Measurements from ENCODE around the gene TIMP1. TPM values are rescaled to one million over a fixed set of nuclear protein-coding genes. Genes with fewer than 3 reads are reported as not detected.

The TIMP1 gene
- total and polyA plus RNA-seq, 12 donors, result 176 to 3,693 (median 704) TPM

- Histone ChIP-seq H3K9me3 (replicated peaks in 1 of 3) (no peaks in the 10 kb centered on the region), H3K27me3 (no peaks in the 10 kb centered on the region), H3K4me1 (replicated peaks in 1 of 2) (no peaks in the 10 kb centered on the region), H3K36me3 (replicated peaks in 1 of 2) (peaks cover 0 to 12% of the 10 kb centered on the region in 2 donors), H3K4me3 (no peak overlapping the region), H3K27ac (no peak overlapping the region)
- TF ChIP-seq CTCF (IDR thresholded peaks at IDR 0.05) (no peak), POLR2A (IDR thresholded peaks at IDR 0.05) (no peak)
- intact Hi-C loops (cut with DNase I), result no loop called here
- DNase-seq, result no peak
- 62 to 73% (median 64%) methylated on average over 4 of the region's 4 CpGs for WGBS, 4 donors
Measured at GRCh38 chrX:47632666-47633065, 50.4 kb downstream of the TIMP1 start.

GRCh38 chrX:47633689-47634590 lies 51.7 kb downstream of the TIMP1 start:
- TF ChIP-seq CTCF (IDR thresholded peaks at IDR 0.05) (no peak), POLR2A (IDR thresholded peaks at IDR 0.05) (no peak)
- Histone ChIP-seq H3K36me3 (replicated peaks in 1 of 2) (peaks cover 0 to 18% of the 10 kb centered on the region in 2 donors), H3K27ac (no peak overlapping the region), H3K4me3 (no peak overlapping the region), H3K4me1 (replicated peaks in 1 of 2) (no peaks in the 10 kb centered on the region), H3K9me3 (replicated peaks in 1 of 3) (no peaks in the 10 kb centered on the region), H3K27me3 (no peaks in the 10 kb centered on the region)
- 55 to 62% (median 59%) methylated on average over 14 of the region's 14 CpGs for WGBS, 4 donors
- intact Hi-C loops (cut with DNase I), result no loop called here
- peak in 1 of 7 donors; percentile 39 for DNase-seq

- intact Hi-C loops (cut with DNase I), result no loop called here
- peaks cover 0 to 26% of the 10 kb centered on the region in 2 donors for H3K36me3 ChIP-seq (replicated peaks in 1 of 2)
- no peak for DNase-seq
Measured at GRCh38 chrX:47634871-47635575, 52.8 kb downstream of the TIMP1 start.

More at GRCh38 chrX:47634871-47635575, 52.8 kb downstream of the TIMP1 start:
- Histone ChIP-seq H3K27ac (no peak overlapping the region), H3K27me3 (no peaks in the 10 kb centered on the region), H3K9me3 (replicated peaks in 1 of 3) (no peaks in the 10 kb centered on the region), H3K4me3 (no peak overlapping the region), H3K4me1 (replicated peaks in 1 of 2) (no peaks in the 10 kb centered on the region)
- no peak for TF ChIP-seq CTCF (IDR thresholded peaks at IDR 0.05)
- TF ChIP-seq POLR2A (IDR thresholded peaks at IDR 0.05), result no peak
- WGBS, 4 donors, result 79 to 84% (median 83%) methylated on average over 16 of the region's 16 CpGs

Small RNA genes lying within 50 kb of the gene (microRNA-seq; reads per million reads assigned to microRNA genes)
- gene MIR4769, result 0 to 0.57 (median 0.45) reads per million in 3 donors

Small RNA genes lying within 50 kb of the gene (small RNA-seq; reads per million reads assigned to genes)
- 0 reads per million in 2 donors for gene MIR4769

Other genes with a start within 250 kb of the TIMP1 start
- under 1 TPM in 5 of 9 donors, not detected in 4; 0.14 to 0.28 (median 0.26) TPM for gene ZNF157, start 211.9 kb upstream of the TIMP1 start, total RNA-seq
- under 1 TPM; 0.10 to 0.20 (median 0.16) TPM for gene ZNF157, start 211.9 kb upstream of the TIMP1 start, polyA plus RNA-seq
- 1 to 10 TPM; 2.8 to 8.9 (median 7.8) TPM for gene ZNF41, start 99.2 kb upstream of the TIMP1 start, total RNA-seq
- 10 to 100 TPM in 1 of 3 donors, 1 to 10 TPM in 2; 2.8 to 10.5 (median 4.2) TPM for gene ZNF41, start 99.2 kb upstream of the TIMP1 start, polyA plus RNA-seq
- 100 to 1,000 TPM in 2 of 9 donors, 10 to 100 TPM in 7; 31.2 to 113 (median 66.5) TPM for gene ARAF, start 21.2 kb upstream of the TIMP1 start, total RNA-seq
- gene ARAF, start 21.2 kb upstream of the TIMP1 start, polyA plus RNA-seq, result 10 to 100 TPM; 51.2 to 64.5 (median 59.4) TPM
- gene SYN1, start 37.4 kb downstream of the TIMP1 start, total RNA-seq, result 1 to 10 TPM in 6 of 9 donors, under 1 TPM in 2, not detected in 1; 0.12 to 8.2 (median 3.1) TPM
- gene SYN1, start 37.4 kb downstream of the TIMP1 start, polyA plus RNA-seq, result 10 to 100 TPM in 1 of 3 donors, 1 to 10 TPM in 2; 3.8 to 16.5 (median 6.2) TPM
- 10 to 100 TPM in 3 of 9 donors, 1 to 10 TPM in 5, under 1 TPM in 1; 0.91 to 14.5 (median 8.2) TPM for gene CFP, start 47.5 kb downstream of the TIMP1 start, total RNA-seq
- 10 to 100 TPM in 2 of 3 donors, 1 to 10 TPM in 1; 1.2 to 12.0 (median 10.5) TPM for gene CFP, start 47.5 kb downstream of the TIMP1 start, polyA plus RNA-seq
- gene ELK1, start 68.1 kb downstream of the TIMP1 start, total RNA-seq, result 10 to 100 TPM; 24.9 to 78.8 (median 57.2) TPM
- gene ELK1, start 68.1 kb downstream of the TIMP1 start, polyA plus RNA-seq, result 10 to 100 TPM; 21.6 to 38.4 (median 21.8) TPM
- 100 to 1,000 TPM; 120 to 176 (median 150) TPM for gene UXT, start 76.7 kb downstream of the TIMP1 start, total RNA-seq
- gene UXT, start 76.7 kb downstream of the TIMP1 start, polyA plus RNA-seq, result 100 to 1,000 TPM; 135 to 163 (median 152) TPM